GM23338 (cell line): ENCODE measurements around the gene TSHZ3. TPM values are rescaled to one million over a fixed set of nuclear protein-coding genes. Genes with fewer than 3 reads are reported as not detected.

Experiments
- ATAC-seq: fragments of 200-7000 bp; cut with Tn5 transposase; 3 replicates; pipeline ENCODE4 v1.9.1; 2020
- DNase-seq: peaks from one replicate; pipeline ENCODE4 v3.0.0-alpha.2; 2015; ENCODE audit warnings: low spot score
- H2AFZ ChIP-seq: fragments of 200-600 bp; sonication (generic); 2 replicates; pipeline ENCODE4 v1.8.0; 2016; ENCODE audit warnings: antibody characterized with exemption, mild to moderate bottlenecking, moderate library complexity
- H3F3A ChIP-seq: fragments of 200-600 bp; sonication (generic); replicated peaks from 2 replicates; pipeline ENCODE4 v1.8.0; 2017; ENCODE audit warnings: antibody characterized with exemption, mixed run types, low read depth
- H3K27ac ChIP-seq: fragments of 200-600 bp; sonication (generic); 2 replicates; pipeline ENCODE4 v1.6.1; 2016; ENCODE audit warnings: low read depth
- H3K27me3 ChIP-seq: fragments of 200-600 bp; sonication (generic); 2 replicates; pipeline ENCODE4 v1.8.0; 2016; ENCODE audit warnings: mild to moderate bottlenecking, mixed run types, moderate library complexity; ENCODE audit not compliant: insufficient read depth
- H3K36me3 ChIP-seq: fragments of 200-600 bp; sonication (generic); 2 replicates; pipeline ENCODE4 v1.8.0; 2016; ENCODE audit warnings: mild to moderate bottlenecking; ENCODE audit not compliant: insufficient read depth
- H3K4me1 ChIP-seq: fragments of 200-600 bp; sonication (generic); 2 replicates; pipeline ENCODE4 v1.8.0; 2016; ENCODE audit warnings: mild to moderate bottlenecking, moderate library complexity; ENCODE audit not compliant: insufficient read depth
- H3K4me2 ChIP-seq: fragments of 200-600 bp; sonication (generic); 2 replicates; pipeline ENCODE4 v1.7.1; 2017; ENCODE audit warnings: mixed run types
- H3K4me3 ChIP-seq: fragments of 200-600 bp; sonication (generic); 2 replicates; pipeline ENCODE4 v1.6.1; 2016; ENCODE audit warnings: mixed run types
- H3K79me2 ChIP-seq: fragments of 200-600 bp; sonication (generic); replicated peaks from 2 replicates; pipeline ENCODE4 v1.8.0; 2017; ENCODE audit warnings: mild to moderate bottlenecking; ENCODE audit not compliant: insufficient read depth
- H3K9me2 ChIP-seq: fragments of 200-600 bp; sonication (generic); 2 replicates; pipeline ENCODE4 v1.8.0; 2017; ENCODE audit not compliant: insufficient read depth
- H4K20me1 ChIP-seq: fragments of 200-600 bp; sonication (generic); replicated peaks from 2 replicates; pipeline ENCODE4 v1.8.0; 2017; ENCODE audit warnings: mild to moderate bottlenecking; ENCODE audit not compliant: insufficient read depth
- H3K27ac Mint-ChIP-seq: 2 replicates; pipeline ENCODE4 v1.8.0; 2020; ENCODE audit warnings: inconsistent platforms, mild to moderate bottlenecking, moderate library complexity, mixed read lengths
- H3K27me3 Mint-ChIP-seq: 3 replicates; pipeline ENCODE4 v1.8.0; 2022; ENCODE audit warnings: low read depth, mild to moderate bottlenecking, moderate library complexity, mixed read lengths, inconsistent platforms; ENCODE audit not compliant: insufficient read depth, poor library complexity
- H3K36me3 Mint-ChIP-seq: 3 replicates; pipeline ENCODE4 v1.8.0; 2021; ENCODE audit warnings: low read depth, mild to moderate bottlenecking, inconsistent platforms, moderate library complexity, mixed read lengths
- H3K4me1 Mint-ChIP-seq: 3 replicates; pipeline ENCODE4 v1.8.0; 2020; ENCODE audit warnings: mild to moderate bottlenecking, inconsistent platforms, mixed read lengths
- H3K4me3 Mint-ChIP-seq: 3 replicates; pipeline ENCODE4 v1.8.0; 2021; ENCODE audit warnings: moderate library complexity, mild to moderate bottlenecking, inconsistent platforms, mixed read lengths
- H3K9me3 Mint-ChIP-seq: 3 replicates; pipeline ENCODE4 v1.8.0; 2020; ENCODE audit warnings: moderate library complexity, mild to moderate bottlenecking, inconsistent platforms, mixed read lengths
- CREB1 ChIP-seq: fragments of 250-450 bp; sonication (Bioruptor Pico); IDR thresholded peaks from 2 replicates; pipeline ENCODE4 v1.5.0; 2020; ENCODE audit warnings: low read depth, mild to moderate bottlenecking, moderate library complexity
- CTCF ChIP-seq, 2 experiments: fragments of 200-600 bp in 1 of 2; sonication (generic) in 1 of 2; conservative IDR thresholded peaks; 2 replicates each; pipeline versions ENCODE4 v1.5.1 to v1.6.1; 2016 to 2017; ENCODE audit warnings: antibody characterized with exemption in 2 of 2, low read depth in 2 of 2, mild to moderate bottlenecking in 2 of 2, moderate library complexity in 1 of 2
- ETS1 ChIP-seq: IDR thresholded peaks from 2 replicates; pipeline ENCODE4 v1.6.1; 2016; ENCODE audit warnings: antibody characterized with exemption
- EZH2 ChIP-seq: fragments of 200-600 bp; sonication (generic); IDR thresholded peaks from one replicate; pipeline ENCODE4 v1.8.0; 2017; ENCODE audit warnings: antibody characterized with exemption, mild to moderate bottlenecking, low read depth; ENCODE audit not compliant: unreplicated experiment
- JUNB ChIP-seq: IDR thresholded peaks from one replicate; pipeline ENCODE4 v1.6.1; 2016; ENCODE audit warnings: antibody characterized with exemption; ENCODE audit not compliant: unreplicated experiment
- POLR2AphosphoS5 ChIP-seq: IDR thresholded peaks from 2 replicates; pipeline ENCODE4 v1.6.1; 2016; ENCODE audit warnings: antibody characterized with exemption, low read depth
- STAT1 ChIP-seq: IDR thresholded peaks from one replicate; pipeline ENCODE4 v1.6.1; 2016; ENCODE audit warnings: antibody characterized with exemption; ENCODE audit not compliant: unreplicated experiment
- ZNF114 ChIP-seq: fragments of 250-450 bp; sonication (Bioruptor Pico); IDR thresholded peaks from 2 replicates; pipeline ENCODE4 v1.5.0; 2020; ENCODE audit warnings: mild to moderate bottlenecking, moderate library complexity
- ZNF331 ChIP-seq: fragments of 250-450 bp; sonication (Bioruptor Pico); IDR thresholded peaks from 2 replicates; pipeline ENCODE4 v1.5.0; 2020; ENCODE audit warnings: low read depth, mild to moderate bottlenecking, moderate library complexity
- polyA plus RNA-seq: library from polyadenylated mRNA; unstranded; fragments of >200 nt; fragmentation: Nextera tagmentation; extraction: Ambion mirVana; gene quantifications from 2 replicates; pipeline ENCODE4 v1.2.1, GENCODE V29; 2016
- total RNA-seq: library from RNA; depleted of rRNA; stranded (reverse); fragments of >200 nt; shearing (Covaris generic); gene quantifications from 2 replicates; pipeline ENCODE4 v1.2.3, GENCODE V29; 2014

TSHZ3 gene
- total and polyA plus RNA-seq, 2 experiments from 2014 or later = 3.8 to 8.9 TPM

DNA sequence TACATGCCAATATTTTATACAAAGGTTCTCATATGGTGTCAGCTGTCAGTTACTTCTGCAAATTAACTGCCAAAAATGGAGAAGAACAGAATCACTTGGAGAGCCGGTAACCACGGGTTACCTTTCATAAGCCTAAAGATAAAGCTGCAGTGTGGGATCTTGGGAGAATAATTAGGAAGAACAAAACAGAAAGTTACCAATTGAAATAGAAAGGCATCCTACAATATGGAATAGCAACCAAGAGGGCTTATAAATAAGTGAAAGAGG is 74.2 kb downstream of the TSHZ3 start:
- Mint-ChIP-seq H3K36me3 (peaks cover 33% of the 10 kb centered on the region), H3K27me3 (peaks cover 3% of the 10 kb centered on the region), H3K9me3 (no peaks in the 10 kb centered on the region), H3K4me3 (no peak overlapping the region), H3K27ac (no peak overlapping the region), H3K4me1 (peaks cover 17% of the 10 kb centered on the region)
- Histone ChIP-seq H3K4me1 (peaks cover 9% of the 10 kb centered on the region; the same call in 1 of the 2 replicates), H3K4me3 (no peak overlapping the region), H3F3A (no peaks in the 10 kb centered on the region), H3K4me2 (no peak overlapping the region), H3K9me2 (no peaks in the 10 kb centered on the region), H3K79me2 (no peaks in the 10 kb centered on the region), H4K20me1 (no peaks in the 10 kb centered on the region), H3K36me3 (no peaks in the 10 kb centered on the region), H3K27ac (no peak overlapping the region), H2AFZ (no peak overlapping the region), H3K27me3 (no peaks in the 10 kb centered on the region)
- TF ChIP-seq POLR2AphosphoS5 = no peak
- ATAC-seq (no peak), DNase-seq (no peak)

DNA sequence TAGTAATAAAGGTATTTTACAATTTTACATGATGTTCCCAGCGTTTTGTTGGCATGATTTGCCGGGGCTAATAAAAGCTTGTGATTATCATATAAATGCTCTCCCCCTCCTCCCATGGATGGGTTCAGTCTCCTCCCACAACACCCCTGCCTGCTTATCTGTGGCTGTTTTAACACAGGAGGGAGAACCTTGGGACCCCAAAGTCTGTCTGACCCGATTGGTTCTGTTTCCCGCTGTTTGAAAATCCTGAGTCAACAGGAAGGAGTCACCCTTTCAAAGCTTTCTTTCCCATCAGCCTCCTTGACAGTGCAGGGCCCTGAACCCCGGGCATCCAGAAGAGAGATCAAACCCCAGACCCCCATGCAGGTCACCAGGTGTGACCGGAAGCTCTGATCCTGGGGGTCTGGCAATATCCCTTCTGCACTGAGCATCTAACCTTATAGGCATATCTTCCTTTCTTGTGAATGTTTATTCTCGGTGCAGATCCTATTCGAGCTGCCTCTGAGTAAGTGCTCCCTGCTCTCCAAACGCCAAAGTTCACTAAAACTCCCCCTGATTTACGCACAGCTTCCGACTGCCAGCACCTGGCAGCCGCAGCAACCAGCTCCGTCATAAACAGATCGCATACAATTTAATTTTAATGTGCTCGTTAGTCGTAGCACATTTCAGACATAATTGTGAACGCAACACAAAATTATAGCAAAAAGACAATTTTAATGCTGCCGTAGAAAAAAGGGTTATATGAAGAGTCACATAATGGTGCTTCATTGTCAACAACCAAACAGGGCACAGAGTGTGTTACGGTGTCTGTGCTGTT is 74.8 kb downstream of the TSHZ3 start:
- no peak overlapping the region for H3K4me3 ChIP-seq
- TF ChIP-seq EZH2 = no peak
- no peak for TF ChIP-seq STAT1
- no peak for TF ChIP-seq CREB1 (CRISPR knock-in tag)
- no peak for TF ChIP-seq POLR2AphosphoS5
- no peak for TF ChIP-seq ZNF331 (CRISPR knock-in tag)
- TF ChIP-seq ZNF114 = no peak
- no peak for TF ChIP-seq ETS1
- no peak for TF ChIP-seq CTCF (conservative IDR thresholded peaks at IDR 0.05; ENCODE audit: low read depth in 2 of 2)
- no peak for TF ChIP-seq JUNB
- peaks cover 9% of the 10 kb centered on the region; the same call in 1 of the 2 replicates for H3K4me1 ChIP-seq
- H3K4me3 Mint-ChIP-seq = no peak overlapping the region; the same call in 2 of the 3 replicates
- H3K79me2 ChIP-seq = no peaks in the 10 kb centered on the region
- H3K27ac Mint-ChIP-seq = peak overlapping the region; percentile 45; the same call in 1 of the 2 replicates
- H4K20me1 ChIP-seq = no peaks in the 10 kb centered on the region
- no peaks in the 10 kb centered on the region for H3K9me3 Mint-ChIP-seq
- no peak overlapping the region for H2AFZ ChIP-seq
- H3K27ac ChIP-seq = no peak overlapping the region
- no peak overlapping the region for H3K4me2 ChIP-seq
- H3K9me2 ChIP-seq = no peaks in the 10 kb centered on the region
- H3F3A ChIP-seq = no peaks in the 10 kb centered on the region
- ATAC-seq = no peak
- no peak for DNase-seq
- peaks cover 3% of the 10 kb centered on the region for H3K27me3 Mint-ChIP-seq
- H3K36me3 Mint-ChIP-seq = peaks cover 29% of the 10 kb centered on the region
- no peaks in the 10 kb centered on the region for H3K27me3 ChIP-seq
- no peaks in the 10 kb centered on the region for H3K36me3 ChIP-seq
- peaks cover 17% of the 10 kb centered on the region for H3K4me1 Mint-ChIP-seq
